Stimulated activated CD8-positive, alpha-beta memory T cell treated with anti-CD3 and anti-CD28 coated beads, Interleukin-4, amount 100 ng/mL, for 4 hours (primary cell): ENCODE data around the gene ARPIN.
A peak's percentile ranks its signal among the peaks of the same experiment; 100 is the strongest.
"Not testable (repeated sequence)": the region's sequence is repeated elsewhere in the genome, so short reads cannot be mapped to it uniquely, and the experiment has no call there.

ENCODE experiments used
- DNase-seq, 2 donors: peaks; one replicate each; pipeline ENCODE4 v3.0.0-alpha.2; 2020; ENCODE audit warnings: low read depth in 2 of 2, low spot score in 1 of 2

Gene ARPIN

GRCh38 chr15:89910891-89911626 is 1.7 kb downstream of the ARPIN start:
- no peak for DNase-seq

GRCh38 chr15:89909611-89910010 is 3.1 kb downstream of the ARPIN start:
- DNase-seq, result no peak

- DNase-seq, result no peak
Observed at GRCh38 chr15:89908226-89908625, 4.5 kb downstream of the ARPIN start.

- no peak for DNase-seq
Observed at GRCh38 chr15:89907289-89907688, 5.5 kb downstream of the ARPIN start.

DNA sequence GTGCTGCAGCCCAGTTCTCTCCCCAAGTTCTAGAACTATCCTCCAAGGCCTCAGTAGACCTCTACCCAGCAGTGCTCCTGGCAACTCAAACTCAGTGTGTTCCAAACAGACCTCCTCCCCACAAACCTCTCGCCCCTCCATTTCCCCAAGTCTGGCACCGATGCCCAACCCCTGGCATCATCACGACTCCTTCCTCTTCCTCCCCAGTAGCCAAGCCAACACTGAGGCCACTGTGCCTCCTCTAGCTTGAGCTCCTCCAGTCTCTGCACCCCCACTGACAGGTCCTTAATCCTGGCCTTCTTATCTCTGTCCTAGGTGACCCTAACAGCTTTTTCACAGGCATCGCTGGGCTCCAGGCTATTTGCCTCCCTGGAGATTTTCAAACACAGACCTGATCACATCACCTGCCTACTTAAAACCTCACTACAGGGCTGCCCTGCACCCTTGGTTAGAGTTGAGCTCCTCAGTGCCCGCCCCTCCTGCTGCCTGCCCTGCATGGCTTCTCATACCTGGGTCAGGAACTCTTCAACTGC is 6.8 kb downstream of the ARPIN start:
- DNase-seq, result no peak

- no peak for DNase-seq
Observed at GRCh38 chr15:89904519-89904918, 8.2 kb downstream of the ARPIN start.

DNA sequence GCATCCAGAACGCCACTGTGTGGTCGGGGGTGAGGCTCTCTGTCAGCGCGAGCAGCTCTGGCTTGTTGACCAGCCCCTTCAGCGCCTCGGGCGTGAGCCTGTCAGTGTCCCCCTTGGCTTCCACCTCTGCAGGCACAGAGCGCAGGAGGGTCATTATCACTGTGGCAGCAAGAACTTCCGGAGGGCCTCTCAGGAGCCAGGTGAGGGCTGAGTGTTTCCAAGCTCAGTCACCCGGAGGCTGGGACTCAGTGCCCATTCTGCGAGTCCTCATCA is 9.0 kb downstream of the ARPIN start:
- DNase-seq, result no peak

DNA sequence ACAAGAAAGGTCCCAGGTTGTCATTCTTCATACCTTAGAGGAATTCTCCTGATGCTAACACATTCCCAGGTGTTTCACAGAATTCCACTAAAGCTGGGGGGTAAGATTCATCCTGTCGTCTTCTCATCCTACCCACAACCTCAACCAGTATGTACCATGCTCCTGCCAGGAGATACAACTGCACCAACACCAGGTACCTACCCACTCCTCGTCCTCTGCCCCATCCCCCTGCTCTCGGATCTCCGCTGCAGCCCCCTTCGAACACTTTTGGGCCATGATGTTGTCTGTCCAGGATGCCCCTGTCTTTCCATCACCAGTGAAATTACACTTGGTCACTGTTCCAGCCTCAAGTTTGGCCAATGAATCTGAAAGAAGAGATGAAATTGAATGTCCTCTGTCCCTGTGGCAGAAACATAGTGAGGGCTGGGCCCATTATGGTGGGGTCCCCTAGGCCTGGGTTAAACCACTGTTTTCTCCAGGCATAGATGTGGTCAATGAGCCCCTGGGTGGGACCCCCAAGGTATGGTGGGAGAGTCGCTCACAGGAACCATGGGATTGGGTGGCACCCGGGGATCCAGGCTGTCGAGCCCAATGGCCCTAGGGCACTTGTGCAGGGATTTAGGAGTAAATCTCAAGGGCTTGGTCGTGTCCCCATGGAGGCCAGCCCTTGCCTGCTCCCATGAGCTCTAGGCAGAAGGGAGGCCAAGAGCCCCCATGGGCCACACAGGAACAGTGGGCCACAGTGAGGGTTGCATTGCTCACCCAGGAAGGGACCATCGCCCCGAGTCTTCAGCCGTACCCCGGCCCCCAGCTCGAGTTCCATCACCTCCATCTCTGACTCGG is 9.5 kb downstream of the ARPIN start:
- no peak for DNase-seq

DNA sequence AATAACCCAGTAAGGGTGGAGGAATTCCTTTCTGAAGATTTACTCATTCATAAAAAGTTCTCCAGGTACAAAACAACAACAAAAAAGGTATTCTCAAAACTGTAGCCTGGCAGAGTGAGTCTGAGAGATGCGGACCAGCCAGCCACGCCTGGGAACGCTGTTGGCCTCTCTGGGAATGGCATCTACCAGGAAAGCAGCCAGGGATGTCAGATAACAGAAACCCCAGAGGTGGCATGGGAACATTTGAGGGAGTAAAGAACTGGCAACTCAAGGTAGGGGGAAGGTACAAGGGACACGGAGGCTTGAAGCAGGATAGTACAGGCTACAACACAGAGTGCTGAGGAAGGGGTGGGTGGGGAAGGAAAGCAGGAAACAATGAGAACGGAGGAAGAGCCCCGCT is 11.9 kb downstream of the ARPIN start:
- DNase-seq, result no peak

DNA sequence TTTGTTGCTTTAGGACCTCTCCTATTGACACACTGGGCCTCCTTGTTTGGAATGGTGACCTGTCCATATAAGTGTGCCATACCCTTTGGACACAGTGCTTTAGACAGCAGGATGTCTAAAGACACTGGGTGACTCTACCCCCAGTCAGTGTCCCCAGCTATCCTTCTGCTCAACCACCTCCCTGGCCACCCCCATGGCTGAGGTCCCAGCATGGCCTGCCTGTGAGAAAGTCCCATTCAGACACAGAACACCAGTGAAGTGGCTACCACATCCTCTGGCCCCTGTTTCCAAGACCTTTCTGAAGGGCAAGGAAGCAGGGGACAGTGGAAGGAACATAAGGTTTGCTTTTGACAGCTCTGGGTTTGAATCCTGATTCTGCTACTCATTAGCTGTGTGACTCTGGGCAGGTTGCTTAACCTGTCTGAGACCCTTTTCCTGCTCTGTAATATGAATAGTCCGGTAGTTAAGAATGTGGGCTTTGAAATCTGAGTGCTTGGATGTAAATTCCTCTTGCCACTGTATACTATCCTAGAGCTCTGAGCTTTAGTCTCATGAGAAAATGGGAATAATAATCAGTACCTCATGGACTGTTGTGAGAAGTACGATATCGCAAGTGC is 12.7 kb downstream of the ARPIN start:
- no peak for DNase-seq

- DNase-seq, result no peak
Observed at GRCh38 chr15:89899295-89899945, 13.3 kb downstream of the ARPIN start.

DNA sequence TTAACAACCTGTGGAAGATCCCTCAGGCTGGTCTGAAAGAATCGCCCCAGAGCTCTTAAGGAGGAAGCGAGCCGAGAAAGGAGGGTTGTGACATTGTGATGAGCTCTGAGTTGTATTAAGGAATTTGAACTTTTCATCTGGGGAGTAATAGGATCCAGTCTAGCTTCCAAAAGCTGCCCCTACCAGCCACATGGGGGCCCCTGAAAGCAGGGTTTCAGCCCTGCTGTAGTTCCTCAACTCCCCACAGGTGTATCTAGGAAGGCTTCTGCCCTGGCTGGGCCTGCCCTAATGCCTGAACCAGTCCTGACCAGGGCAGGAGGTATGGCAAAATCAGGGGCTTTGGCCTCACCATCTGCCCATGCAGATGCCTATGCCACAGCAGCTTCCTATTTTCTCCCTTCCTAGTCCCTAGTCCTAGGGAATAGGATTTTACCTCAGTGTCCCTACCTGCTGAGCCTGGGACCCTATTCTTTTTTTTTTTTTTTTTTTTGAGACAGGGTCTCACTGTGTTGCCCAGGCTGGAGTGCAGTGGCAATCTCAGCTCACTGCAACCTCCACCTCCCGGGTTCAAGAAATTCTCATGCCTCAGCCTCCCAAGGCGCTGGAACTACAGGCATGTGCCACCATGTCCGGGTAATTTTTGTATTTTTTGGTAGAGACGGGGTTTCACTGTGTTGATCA is 14.0 kb downstream of the ARPIN start:
- DNase-seq, result no peak

GRCh38 chr15:89898146-89898545 is 14.6 kb downstream of the ARPIN start:
- no peak for DNase-seq

DNA sequence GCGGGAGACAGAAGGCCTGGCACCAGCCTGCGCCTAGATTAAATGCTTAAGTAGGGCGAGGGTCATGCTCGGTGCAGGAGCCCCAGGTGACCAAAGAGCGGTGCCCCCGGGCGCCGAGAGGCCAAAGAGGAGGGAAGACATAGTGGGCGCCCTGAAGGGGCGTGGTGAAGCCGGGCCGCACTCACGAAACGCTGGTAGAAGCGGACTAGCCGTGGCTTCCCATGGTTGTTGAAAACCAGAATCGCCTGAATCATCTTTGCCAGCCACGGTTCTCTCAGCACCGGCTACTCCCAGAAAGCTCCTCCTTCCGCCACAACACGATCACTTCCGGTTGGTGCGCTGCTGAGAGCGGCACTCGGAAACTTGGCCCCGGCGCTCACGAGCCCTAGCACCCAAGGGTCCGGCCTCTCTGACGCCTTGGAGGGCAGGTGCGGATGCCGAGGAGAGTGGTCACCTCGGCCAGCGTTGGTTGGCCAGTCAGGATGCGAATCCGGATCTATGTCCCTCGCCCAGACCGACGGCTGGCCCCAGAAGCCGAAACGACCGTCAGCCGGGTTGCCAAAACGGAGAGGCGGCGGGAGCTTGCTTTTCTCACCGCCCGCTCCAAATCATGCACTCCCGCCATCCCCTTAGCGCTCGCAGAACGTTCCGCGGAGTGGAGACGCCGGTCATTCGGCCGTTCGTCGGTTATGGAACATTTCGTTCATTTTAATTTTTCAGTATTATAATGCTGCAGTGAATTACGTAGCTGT is 18.9 kb downstream of the ARPIN start, which contains the start of gene AP3S2:
Gene AP3S2 (minus strand): TSS at position 299 of the 752 bp plus-strand sequence. CDS start 45 bp downstream, at position 254.
- DNase-seq, result peak; percentile 74 to 81

DNA sequence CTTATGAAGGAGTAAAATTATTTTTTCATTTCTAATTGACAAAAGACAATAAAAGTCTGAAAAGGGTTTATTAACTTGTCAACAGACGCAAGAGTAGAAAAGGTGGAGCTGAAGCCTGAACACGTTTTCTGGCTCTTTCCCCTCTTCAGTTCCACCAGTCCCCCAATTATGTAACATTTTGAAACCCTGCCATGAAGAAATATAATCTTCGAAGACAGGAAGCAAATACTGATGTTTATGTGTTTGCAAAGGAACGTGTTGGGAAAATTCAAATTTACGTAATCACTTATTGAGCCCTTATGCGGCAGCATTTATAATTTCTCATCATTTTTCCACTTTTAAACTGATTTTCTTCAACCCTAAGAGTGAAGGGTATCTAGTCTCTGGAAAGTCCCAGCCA is 19.7 kb downstream of the ARPIN start:
- no peak for DNase-seq

- no peak for DNase-seq
Observed at GRCh38 chr15:89888214-89888804, 24.4 kb downstream of the ARPIN start.

DNA sequence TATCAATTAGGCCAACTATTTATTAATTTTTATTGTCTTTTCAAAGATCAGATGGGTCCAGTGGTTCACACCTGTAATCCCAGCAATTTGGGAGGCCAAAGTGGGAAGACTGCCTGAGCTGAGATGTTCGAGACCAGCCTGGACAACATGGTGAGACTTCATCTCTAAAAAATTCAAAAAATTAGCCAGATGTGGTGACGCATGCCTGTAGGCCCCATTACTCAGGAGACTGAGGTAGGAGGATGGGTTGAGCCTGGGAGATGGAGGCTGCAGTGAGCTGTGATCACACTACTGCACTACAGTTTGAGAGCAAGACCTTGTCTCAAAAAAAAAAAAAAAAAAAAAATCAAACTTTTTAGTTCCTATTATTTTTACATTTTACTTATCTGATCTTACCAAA is 27.1 kb downstream of the ARPIN start:
- no peak for DNase-seq

DNA sequence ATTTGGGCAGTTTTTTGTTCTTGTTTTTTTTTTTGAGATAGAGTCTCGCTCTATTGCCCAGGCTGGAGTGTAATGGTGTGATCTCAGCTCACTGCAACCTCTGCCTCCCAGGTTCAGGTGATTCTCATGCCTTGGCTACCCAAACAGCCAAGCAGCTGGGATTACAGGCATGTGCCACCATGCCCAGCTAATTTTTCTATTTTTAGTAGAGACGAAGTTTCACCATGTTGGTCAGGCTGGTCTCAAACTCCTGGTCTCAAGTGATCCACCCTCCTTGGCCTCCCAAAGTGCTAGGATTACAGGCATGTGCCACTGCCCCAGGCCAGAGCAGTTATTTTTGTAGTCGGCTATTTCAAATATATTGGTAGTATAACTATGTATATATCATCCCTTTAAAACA is 27.6 kb downstream of the ARPIN start:
- DNase-seq, result not testable (repeated sequence)

DNA sequence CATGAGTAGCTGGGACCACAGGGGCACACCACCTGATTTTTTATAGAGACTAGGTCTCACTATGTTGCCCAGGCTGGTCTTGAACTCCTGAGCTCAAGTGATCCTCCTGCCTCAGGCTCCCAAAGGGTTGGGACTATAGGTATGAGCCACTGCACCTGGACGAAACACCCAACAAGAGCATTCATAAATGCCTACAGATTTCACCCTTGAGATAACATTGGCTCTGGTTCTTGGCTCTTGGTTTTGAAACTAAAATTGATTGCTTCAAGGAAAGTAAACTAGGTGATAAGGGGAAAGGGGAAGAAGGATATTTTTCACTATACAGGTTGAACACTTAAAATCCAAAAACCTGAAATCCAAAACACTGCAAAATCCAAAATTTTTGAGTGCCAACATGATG is 29.2 kb downstream of the ARPIN start:
- DNase-seq, result no peak

GRCh38 chr15:89880727-89881126 is 32.0 kb downstream of the ARPIN start:
- no peak for DNase-seq
